ENCODE results near the gene ZNF497.

GRCh38 chr19:58399903-58400302 lies 37.4 kb upstream of the ZNF497 start:
- TF ChIP-seq NFYB (IDR thresholded peaks at IDR 0.05; ENCODE audit: extremely low read depth, insufficient read length) = no peak
- no peak for TF ChIP-seq KAT7 (CRISPR knock-in tag; IDR thresholded peaks at IDR 0.05; ENCODE audit: borderline replicate concordance)
- TF ChIP-seq CTCF (IDR thresholded peaks at IDR 0.05 in 2 of 3, conservative IDR thresholded peaks at IDR 0.05 in 1 of 3; ENCODE audit: insufficient read depth in 2 of 3, low read depth in 1 of 3, low read length in 3 of 3) = no peak
- no peak for TF ChIP-seq REST (IDR thresholded peaks at IDR 0.05; ENCODE audit: borderline replicate concordance)
- no peak for TF ChIP-seq REST (CRISPR knock-in tag; IDR thresholded peaks at IDR 0.05; ENCODE audit: low read depth)
- TF ChIP-seq ZBTB11 (CRISPR knock-in tag; IDR thresholded peaks at IDR 0.05) = no peak
- TF ChIP-seq MTA3 (IDR thresholded peaks at IDR 0.05; ENCODE audit: borderline replicate concordance) = no peak
- no peak for TF ChIP-seq MYC (IDR thresholded peaks at IDR 0.05; ENCODE audit: low read depth, low read length)
- no peak for TF ChIP-seq MYC (CRISPR knock-in tag; IDR thresholded peaks at IDR 0.05; ENCODE audit: borderline replicate concordance, low read depth)
- TF ChIP-seq, protein P1, sequence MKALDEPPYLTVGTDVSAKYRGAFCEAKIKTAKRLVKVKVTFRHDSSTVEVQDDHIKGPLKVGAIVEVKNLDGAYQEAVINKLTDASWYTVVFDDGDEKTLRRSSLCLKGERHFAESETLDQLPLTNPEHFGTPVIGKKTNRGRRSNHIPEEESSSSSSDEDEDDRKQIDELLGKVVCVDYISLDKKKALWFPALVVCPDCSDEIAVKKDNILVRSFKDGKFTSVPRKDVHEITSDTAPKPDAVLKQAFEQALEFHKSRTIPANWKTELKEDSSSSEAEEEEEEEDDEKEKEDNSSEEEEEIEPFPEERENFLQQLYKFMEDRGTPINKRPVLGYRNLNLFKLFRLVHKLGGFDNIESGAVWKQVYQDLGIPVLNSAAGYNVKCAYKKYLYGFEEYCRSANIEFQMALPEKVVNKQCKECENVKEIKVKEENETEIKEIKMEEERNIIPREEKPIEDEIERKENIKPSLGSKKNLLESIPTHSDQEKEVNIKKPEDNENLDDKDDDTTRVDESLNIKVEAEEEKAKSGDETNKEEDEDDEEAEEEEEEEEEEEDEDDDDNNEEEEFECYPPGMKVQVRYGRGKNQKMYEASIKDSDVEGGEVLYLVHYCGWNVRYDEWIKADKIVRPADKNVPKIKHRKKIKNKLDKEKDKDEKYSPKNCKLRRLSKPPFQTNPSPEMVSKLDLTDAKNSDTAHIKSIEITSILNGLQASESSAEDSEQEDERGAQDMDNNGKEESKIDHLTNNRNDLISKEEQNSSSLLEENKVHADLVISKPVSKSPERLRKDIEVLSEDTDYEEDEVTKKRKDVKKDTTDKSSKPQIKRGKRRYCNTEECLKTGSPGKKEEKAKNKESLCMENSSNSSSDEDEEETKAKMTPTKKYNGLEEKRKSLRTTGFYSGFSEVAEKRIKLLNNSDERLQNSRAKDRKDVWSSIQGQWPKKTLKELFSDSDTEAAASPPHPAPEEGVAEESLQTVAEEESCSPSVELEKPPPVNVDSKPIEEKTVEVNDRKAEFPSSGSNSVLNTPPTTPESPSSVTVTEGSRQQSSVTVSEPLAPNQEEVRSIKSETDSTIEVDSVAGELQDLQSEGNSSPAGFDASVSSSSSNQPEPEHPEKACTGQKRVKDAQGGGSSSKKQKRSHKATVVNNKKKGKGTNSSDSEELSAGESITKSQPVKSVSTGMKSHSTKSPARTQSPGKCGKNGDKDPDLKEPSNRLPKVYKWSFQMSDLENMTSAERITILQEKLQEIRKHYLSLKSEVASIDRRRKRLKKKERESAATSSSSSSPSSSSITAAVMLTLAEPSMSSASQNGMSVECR (CRISPR knock-in tag; IDR thresholded peaks at IDR 0.05) = no peak
- TF ChIP-seq MYNN (IDR thresholded peaks at IDR 0.05) = no peak
- TF ChIP-seq MYNN (CRISPR knock-in tag; IDR thresholded peaks at IDR 0.05) = no peak

All from K562 (cell line).